ENCODE data around the gene ZFAND3. TPM values are rescaled to one million over a fixed set of nuclear protein-coding genes. Genes with fewer than 3 reads are reported as not detected.

The ZFAND3 gene
- polyA plus RNA-seq, 3 donors from 2014 or later = 3.1 to 10.2 (median 3.9) TPM

DNA sequence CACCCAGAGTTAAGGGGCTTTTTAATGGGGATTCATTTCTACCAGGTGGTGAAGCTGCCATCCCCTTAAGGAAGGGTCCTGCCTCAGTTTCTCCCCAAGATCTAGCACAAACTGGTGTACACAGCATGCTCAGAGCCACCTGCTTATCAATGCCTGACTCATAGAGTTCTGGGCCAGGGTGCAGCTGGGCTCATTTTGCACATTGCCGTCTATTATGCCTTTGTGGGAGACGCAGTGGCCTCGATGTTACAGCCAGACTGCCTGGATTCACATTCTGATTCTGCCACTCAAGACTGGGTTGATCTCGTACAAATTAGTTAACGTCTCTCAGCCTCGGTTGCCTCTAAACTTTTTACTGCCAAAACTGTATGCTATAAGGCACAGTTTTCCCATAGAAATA lies 365.7 kb downstream of the ZFAND3 start:
- Mint-ChIP-seq H3K4me1 (no peaks in the 10 kb centered on the region), H3K27me3 (ENCODE audit: low read depth in 3 of 3) (peaks cover 5 to 13% (median 6%) of the 10 kb centered on the region in 3 donors), H3K27ac (no peak overlapping the region), H3K4me3 (no peak overlapping the region), H3K9me3 (no peaks in the 10 kb centered on the region), H3K36me3 (peaks cover 4 to 7% (median 4%) of the 10 kb centered on the region in 3 donors)
- DNase-seq = no peak

DNA sequence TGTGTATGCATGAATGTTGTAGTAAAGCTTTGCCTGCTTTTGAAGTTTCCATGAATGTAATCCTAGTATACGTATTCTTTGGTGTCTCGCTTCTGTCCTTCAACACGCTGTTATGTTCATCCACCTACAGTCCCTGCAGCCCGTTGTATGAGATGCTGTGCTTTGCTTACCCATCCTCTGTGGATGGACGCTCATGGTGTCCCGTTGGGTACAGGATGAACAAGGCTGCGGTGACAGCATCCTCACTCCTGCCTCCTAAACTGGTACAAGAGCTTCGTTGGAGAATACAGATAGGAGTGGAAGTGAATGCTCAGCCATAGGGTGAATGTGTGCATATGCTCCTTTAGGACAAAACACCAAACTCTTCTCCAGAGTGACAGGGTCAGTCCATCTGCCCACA lies 366.2 kb downstream of the ZFAND3 start:
- H3K9me3 Mint-ChIP-seq = no peaks in the 10 kb centered on the region
- no peak overlapping the region for H3K27ac Mint-ChIP-seq
- H3K27me3 Mint-ChIP-seq (ENCODE audit: low read depth in 3 of 3) = peaks cover 5 to 13% (median 6%) of the 10 kb centered on the region in 3 donors
- H3K36me3 Mint-ChIP-seq = peaks cover 4 to 7% (median 4%) of the 10 kb centered on the region in 3 donors
- no peak overlapping the region for H3K4me3 Mint-ChIP-seq
- no peak for DNase-seq
- H3K4me1 Mint-ChIP-seq = no peaks in the 10 kb centered on the region

DNA sequence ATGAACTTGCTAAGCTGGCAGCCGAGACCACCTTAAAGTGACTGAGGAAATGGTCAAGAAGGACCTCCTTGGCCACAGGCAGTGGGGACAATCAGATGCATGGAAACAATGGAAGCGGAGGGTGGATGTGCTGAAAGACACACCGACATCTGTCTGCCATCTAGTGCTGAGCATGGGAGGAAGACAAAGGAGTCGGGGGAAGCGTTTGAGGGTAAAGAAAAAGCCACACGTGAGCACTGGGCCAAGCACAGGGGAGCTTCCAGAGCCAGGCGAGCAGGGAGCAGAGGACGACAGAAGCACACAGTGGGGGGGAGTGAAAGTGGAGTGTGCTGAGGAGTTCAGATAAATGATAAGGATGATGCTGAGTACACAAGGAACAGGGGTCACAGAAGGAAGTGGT lies 367.8 kb downstream of the ZFAND3 start:
- H3K4me3 Mint-ChIP-seq = no peak overlapping the region
- peaks cover 6 to 12% (median 7%) of the 10 kb centered on the region in 3 donors for H3K27me3 Mint-ChIP-seq (ENCODE audit: low read depth in 3 of 3)
- H3K36me3 Mint-ChIP-seq = peaks cover 4 to 9% (median 7%) of the 10 kb centered on the region in 3 donors
- no peak for DNase-seq
- no peak overlapping the region for H3K27ac Mint-ChIP-seq
- H3K4me1 Mint-ChIP-seq = no peaks in the 10 kb centered on the region
- no peaks in the 10 kb centered on the region for H3K9me3 Mint-ChIP-seq

DNA sequence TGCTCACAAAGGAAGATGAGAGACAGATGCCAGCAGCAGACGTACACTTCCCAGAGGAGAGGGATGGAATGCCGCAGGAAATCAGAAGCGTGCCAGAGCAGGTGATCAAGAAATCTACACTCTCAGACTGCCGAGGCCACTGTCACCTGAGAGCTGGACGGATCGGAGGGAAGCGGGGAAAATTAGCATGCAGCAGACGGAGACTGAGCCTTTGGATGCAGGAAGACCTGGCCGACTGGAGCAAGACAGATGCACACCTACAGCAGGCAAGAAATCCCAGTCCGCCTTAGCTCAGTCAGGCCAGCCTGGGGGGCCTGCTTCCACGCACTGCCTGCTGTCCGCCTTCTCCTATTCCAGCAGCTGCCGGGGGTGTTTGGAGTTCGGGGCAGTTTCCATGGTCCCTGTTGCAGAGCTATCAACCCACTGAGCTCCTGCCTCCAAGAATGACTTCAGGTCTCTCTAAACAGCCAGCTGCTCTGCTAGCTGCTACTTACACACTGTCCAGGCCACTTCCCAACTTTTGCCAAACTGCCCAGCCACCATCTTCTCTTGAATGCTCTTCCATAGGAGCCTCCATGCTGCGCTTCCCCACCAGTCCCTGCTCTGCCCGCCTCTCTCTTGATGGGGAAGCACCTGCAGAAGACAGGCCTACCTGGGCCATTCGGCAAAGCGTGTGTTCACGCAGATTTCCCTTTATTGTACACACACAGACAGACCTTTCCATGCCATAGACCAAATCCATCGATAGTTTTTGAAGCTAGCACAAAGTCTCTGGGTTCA lies 368.5 kb downstream of the ZFAND3 start:
- Mint-ChIP-seq H3K4me3 (no peak overlapping the region), H3K27ac (no peak overlapping the region), H3K36me3 (peaks cover 4 to 9% (median 7%) of the 10 kb centered on the region in 3 donors), H3K27me3 (ENCODE audit: low read depth in 3 of 3) (peaks cover 6 to 12% (median 7%) of the 10 kb centered on the region in 3 donors), H3K4me1 (no peaks in the 10 kb centered on the region), H3K9me3 (no peaks in the 10 kb centered on the region)
- no peak for DNase-seq

DNA sequence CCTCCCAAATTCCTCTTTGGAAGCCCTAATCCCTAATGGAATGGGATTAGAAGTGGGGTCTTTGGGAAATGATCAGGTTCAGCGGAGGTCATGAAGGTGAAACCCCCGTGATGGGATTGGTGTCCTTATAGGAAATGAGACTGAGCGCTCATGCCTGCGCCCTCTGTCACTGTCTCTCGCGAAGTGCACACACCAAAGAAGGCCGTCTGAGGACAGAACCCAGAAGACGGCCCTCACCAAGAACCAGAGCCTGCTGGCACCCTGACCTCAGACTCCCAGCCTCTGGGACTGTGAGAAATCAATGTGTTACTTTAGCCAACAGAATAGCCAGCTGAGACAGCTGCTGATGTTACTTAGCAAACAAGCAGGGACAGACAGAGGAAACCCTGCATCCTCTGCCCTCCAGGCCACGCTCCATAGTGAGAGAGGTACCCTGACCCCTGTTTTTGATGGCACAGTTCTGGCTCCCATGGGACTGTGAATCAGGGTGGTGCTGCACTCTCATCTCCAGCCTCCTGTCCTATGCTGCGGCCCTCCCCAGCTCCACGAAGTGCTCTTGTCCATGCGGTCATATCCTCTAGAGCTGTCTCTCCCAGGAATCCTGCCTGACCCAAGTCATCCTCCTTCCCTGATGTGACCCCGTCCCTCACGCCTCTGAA lies 369.3 kb downstream of the ZFAND3 start:
- H3K27ac Mint-ChIP-seq = peak overlapping the region in 1 of 6 donors; percentile 23
- no peaks in the 10 kb centered on the region for H3K9me3 Mint-ChIP-seq
- no peaks in the 10 kb centered on the region for H3K4me1 Mint-ChIP-seq
- peaks cover 7 to 12% (median 7%) of the 10 kb centered on the region in 3 donors for H3K27me3 Mint-ChIP-seq (ENCODE audit: low read depth in 3 of 3)
- H3K4me3 Mint-ChIP-seq = no peak overlapping the region
- DNase-seq = no peak
- peaks cover 7 to 9% (median 7%) of the 10 kb centered on the region in 3 donors for H3K36me3 Mint-ChIP-seq

DNA sequence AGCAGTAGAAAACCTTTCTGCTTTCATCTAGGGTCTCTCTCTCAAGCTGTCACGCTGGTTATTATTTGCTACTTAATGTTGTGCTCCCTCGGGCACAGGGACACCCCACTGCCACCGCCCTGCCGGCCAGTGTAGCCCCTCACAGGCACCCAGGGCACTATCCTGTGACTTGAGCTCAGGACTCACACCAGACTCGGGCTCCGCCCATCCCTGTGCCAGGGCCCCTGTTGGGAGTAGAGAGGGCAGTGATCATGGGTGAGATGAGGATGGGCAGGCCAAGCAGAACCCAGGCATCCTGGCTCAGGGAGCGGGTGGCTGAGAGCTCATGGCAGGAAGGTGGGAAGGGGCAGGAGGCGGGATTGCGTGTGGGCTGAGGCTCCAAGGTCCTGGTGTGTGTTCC lies 371.9 kb downstream of the ZFAND3 start:
- Mint-ChIP-seq H3K36me3 (peaks cover 7 to 9% (median 8%) of the 10 kb centered on the region in 3 donors), H3K4me3 (no peak overlapping the region), H3K4me1 (peaks cover 4 to 8% of the 10 kb centered on the region in 2 donors), H3K27ac (no peak overlapping the region), H3K9me3 (no peaks in the 10 kb centered on the region), H3K27me3 (ENCODE audit: low read depth in 3 of 3) (peaks cover 2 to 11% (median 4%) of the 10 kb centered on the region in 3 donors)
- no peak for DNase-seq

DNA sequence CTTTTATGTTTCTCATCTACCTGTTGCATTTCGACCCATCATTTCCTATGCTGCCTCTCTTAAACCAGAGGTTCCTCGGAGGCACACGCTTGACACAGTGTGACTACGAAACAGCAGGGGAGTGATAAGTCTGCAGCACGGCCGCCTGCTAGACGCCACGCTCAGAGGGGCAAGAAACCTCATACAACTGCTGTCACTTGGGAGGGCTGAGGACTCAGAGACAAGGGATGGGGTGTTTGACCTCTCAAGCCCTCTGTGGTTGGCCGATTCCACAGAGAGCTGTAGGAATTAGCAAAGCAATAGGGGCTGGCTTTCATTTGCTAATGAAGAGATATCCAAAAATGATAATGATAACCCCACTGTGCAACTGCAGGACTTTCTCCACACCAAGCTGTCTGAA lies 372.5 kb downstream of the ZFAND3 start:
- Mint-ChIP-seq H3K27ac (no peak overlapping the region), H3K27me3 (ENCODE audit: low read depth in 3 of 3) (peaks cover 2 to 11% (median 4%) of the 10 kb centered on the region in 3 donors), H3K4me1 (peaks cover 4 to 8% of the 10 kb centered on the region in 2 donors), H3K4me3 (no peak overlapping the region), H3K9me3 (no peaks in the 10 kb centered on the region), H3K36me3 (peaks cover 7 to 9% (median 8%) of the 10 kb centered on the region in 3 donors)
- DNase-seq = no peak

DNA sequence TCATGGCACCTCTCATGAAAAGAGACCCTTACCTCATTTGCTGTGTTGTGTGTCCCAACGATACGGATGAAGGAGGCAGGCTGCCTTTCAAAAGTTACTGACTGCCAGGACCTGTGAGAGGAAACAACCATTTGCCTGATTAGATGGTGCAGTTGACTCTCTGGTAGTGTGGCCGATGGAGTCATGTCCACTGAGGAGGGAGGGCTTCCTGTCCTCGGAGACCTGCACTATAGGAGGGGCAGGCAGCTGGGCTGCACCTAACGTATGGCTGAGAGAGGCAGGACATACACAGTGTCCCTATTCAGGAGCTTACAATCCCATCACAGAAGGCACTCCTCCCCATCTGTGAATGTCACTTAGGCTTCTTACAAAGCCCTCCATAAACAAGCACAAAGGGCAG lies 373.0 kb downstream of the ZFAND3 start:
- Mint-ChIP-seq H3K4me1 (peaks cover 4 to 8% of the 10 kb centered on the region in 2 donors), H3K27me3 (ENCODE audit: low read depth in 3 of 3) (peaks cover 2 to 8% (median 4%) of the 10 kb centered on the region in 3 donors), H3K36me3 (peaks cover 2 to 8% (median 8%) of the 10 kb centered on the region in 3 donors), H3K9me3 (no peaks in the 10 kb centered on the region), H3K27ac (no peak overlapping the region), H3K4me3 (no peak overlapping the region)
- DNase-seq = no peak

DNA sequence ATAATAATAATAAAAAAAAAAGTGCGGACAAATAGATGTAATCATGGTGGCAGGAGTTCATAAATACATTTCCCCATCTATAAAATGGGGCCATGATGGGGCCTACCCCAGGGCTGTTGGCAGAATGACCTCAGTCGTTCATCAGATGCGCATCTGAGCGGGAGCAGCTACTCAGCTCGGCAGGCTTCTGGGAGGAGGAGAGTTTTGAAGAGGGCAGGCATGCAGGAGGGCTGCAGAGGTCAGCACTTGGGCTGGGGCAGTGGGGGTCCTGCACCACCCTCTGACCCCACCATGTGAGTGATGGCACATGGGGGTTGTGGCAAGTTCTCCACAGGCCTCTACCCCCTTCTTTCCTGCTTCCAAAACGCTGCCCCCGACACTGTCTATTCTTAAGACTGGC lies 373.5 kb downstream of the ZFAND3 start:
- Mint-ChIP-seq H3K27ac (no peak overlapping the region), H3K4me3 (no peak overlapping the region), H3K9me3 (no peaks in the 10 kb centered on the region), H3K4me1 (peaks cover 4 to 8% of the 10 kb centered on the region in 2 donors), H3K27me3 (ENCODE audit: low read depth in 3 of 3) (peaks cover 2 to 7% (median 2%) of the 10 kb centered on the region in 3 donors), H3K36me3 (peaks cover 0 to 8% (median 8%) of the 10 kb centered on the region in 3 donors)
- DNase-seq = no peak

DNA sequence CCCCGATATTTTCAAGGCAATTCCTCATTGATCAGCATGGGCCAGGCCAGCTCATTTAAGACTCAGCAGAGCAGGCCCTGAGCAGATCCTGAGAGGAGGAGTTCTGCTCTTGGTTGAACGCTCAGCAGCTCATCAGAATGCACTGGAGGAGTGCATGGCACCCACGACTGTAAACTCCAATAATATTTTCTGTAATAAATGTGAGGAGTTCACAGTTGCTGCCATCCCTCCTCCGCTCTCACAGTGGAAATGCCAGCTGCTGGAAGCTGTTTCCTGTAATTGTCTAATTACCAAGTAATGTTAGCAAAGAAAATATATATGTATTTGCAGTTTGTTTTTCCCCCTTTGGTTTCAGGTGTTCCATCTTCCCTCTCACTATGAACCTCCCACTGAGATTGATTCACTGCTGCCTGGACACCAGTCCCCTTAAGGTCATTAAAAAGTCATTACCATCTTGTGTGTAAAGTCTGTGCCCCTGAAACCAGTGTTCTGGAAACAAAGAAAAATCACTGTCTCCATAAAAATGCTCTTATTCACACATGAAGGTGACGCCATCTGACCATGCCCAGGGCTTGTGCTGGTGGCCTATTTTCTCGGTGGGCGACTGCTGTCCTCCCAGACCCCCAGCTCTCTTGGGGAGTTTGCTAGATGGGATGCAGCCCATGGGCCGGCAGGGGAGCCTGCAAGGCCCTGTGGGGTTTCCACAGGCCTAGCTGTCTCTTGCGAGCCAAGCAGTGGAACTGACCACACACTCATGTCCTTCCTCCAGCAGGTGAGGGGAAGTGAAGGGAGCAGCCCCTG lies 374.2 kb downstream of the ZFAND3 start:
- Mint-ChIP-seq H3K4me1 (peaks cover 4 to 8% of the 10 kb centered on the region in 2 donors), H3K27me3 (ENCODE audit: low read depth in 3 of 3) (peaks cover 2 to 5% (median 2%) of the 10 kb centered on the region in 3 donors), H3K4me3 (no peak overlapping the region), H3K9me3 (no peaks in the 10 kb centered on the region), H3K36me3 (peaks cover 0 to 8% (median 8%) of the 10 kb centered on the region in 3 donors), H3K27ac (no peak overlapping the region)
- DNase-seq = no peak

DNA sequence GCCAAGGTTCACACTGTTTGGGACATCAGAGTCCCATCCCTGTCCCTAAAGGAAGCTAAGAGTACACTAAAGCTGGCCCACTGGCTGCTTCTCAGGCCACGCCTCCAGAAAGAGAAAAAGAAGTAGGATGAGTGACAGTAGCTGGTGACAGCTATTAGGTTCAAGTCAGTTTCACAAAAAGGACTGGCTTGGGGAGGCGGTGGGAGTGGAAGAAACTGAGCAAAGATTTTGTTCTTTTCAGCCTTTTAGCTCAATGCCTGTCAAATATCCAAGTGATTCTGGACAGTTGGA lies 374.7 kb downstream of the ZFAND3 start:
- Mint-ChIP-seq H3K36me3 (peaks cover 0 to 8% (median 5%) of the 10 kb centered on the region in 3 donors), H3K9me3 (no peaks in the 10 kb centered on the region), H3K27ac (no peak overlapping the region), H3K4me3 (no peak overlapping the region), H3K27me3 (ENCODE audit: low read depth in 3 of 3) (peaks cover 2 to 4% (median 2%) of the 10 kb centered on the region in 3 donors), H3K4me1 (peaks cover 4 to 8% of the 10 kb centered on the region in 2 donors)
- DNase-seq = no peak

DNA sequence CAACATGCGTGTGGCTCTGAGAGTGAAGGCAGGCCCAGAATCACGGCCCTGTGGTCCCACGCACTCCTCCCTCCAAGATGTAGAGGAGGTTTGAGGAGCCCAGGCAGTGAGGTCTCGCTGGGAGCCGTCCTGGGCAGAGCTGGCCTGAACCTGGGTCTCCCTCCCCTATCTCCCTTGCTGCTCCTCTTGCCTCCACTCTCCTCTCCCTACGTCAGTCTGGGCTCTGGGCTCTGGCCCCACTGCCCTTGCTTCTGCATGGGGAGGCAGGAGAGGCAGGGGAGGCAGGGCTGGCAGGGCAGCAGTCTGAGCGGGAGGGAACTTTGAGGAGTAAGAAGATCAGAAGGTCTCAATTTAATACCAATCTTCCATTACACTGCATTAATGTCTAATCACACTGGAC lies 375.1 kb downstream of the ZFAND3 start:
- Mint-ChIP-seq H3K27ac (no peak overlapping the region), H3K4me3 (no peak overlapping the region), H3K27me3 (ENCODE audit: low read depth in 3 of 3) (peaks cover 2 to 4% (median 2%) of the 10 kb centered on the region in 3 donors), H3K4me1 (peaks cover 4 to 8% of the 10 kb centered on the region in 2 donors), H3K9me3 (no peaks in the 10 kb centered on the region), H3K36me3 (peaks cover 0 to 8% (median 4%) of the 10 kb centered on the region in 3 donors)
- DNase-seq = no peak

DNA sequence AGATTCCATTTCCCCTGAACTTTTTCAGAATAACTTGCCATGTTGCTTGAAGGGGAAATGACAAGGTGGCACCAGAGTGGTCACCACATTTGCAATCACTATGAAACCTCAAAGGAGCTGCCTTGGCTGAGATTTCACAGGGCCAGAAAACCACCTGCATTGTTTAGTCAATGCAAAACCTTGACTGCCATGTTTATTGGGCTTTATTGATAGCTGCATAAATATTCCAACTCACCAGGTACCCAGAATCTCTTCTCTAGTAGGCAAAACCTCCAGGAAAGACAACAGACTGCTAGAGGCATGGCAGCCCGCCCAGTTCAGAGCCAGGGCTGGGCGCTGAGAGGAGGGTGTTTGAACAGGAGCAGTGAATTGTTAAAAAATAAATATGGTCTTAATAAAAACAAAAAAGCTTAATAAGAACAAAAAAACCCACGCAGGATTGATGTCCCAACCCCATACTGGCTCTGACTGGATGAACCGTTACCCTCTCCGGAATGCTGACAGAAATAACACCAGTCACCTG lies 375.6 kb downstream of the ZFAND3 start:
- Mint-ChIP-seq H3K9me3 (no peaks in the 10 kb centered on the region), H3K36me3 (peaks cover 0 to 8% (median 4%) of the 10 kb centered on the region in 3 donors), H3K27ac (no peak overlapping the region), H3K4me3 (no peak overlapping the region), H3K4me1 (peaks cover 5 to 8% of the 10 kb centered on the region in 2 donors), H3K27me3 (ENCODE audit: low read depth in 3 of 3) (peaks cover 2 to 4% (median 2%) of the 10 kb centered on the region in 3 donors)
- DNase-seq = no peak

All from immature natural killer cell (primary cell).